GM19467 (cell line): Measurements from ENCODE around the gene TMEM184C.

Experiments
- ATAC-seq: cut with Tn5 transposase; IDR thresholded peaks from one replicate; pipeline ENCODE4 v1.9.1; 2021; ENCODE audit warnings: mild to moderate bottlenecking, moderate library complexity; ENCODE audit not compliant: unreplicated experiment

The TMEM184C gene

GRCh38 chr4:147617173-147617840 is at the start of gene TMEM184C:
Gene TMEM184C (plus strand): TSS chr4:147617397. CDS start chr4:147617957, 560 bp downstream.
- ATAC-seq, result peak; percentile 100

- ATAC-seq, result no peak
These were observed 46.6 kb upstream of the TMEM184C start for GRCh38 chr4:147570616-147571015.

- no peak for ATAC-seq
These were observed 46.0 kb upstream of the TMEM184C start for GRCh38 chr4:147571036-147571770.

GRCh38 chr4:147576084-147576483 is 41.1 kb upstream of the TMEM184C start:
- no peak for ATAC-seq

- ATAC-seq, result no peak
These were observed 39.1 kb upstream of the TMEM184C start for GRCh38 chr4:147578051-147578476.

- no peak for ATAC-seq
These were observed 38.6 kb upstream of the TMEM184C start for GRCh38 chr4:147578593-147578992.

GRCh38 chr4:147580396-147580795 is 36.8 kb upstream of the TMEM184C start:
- no peak for ATAC-seq

GRCh38 chr4:147581606-147582350 is 35.4 kb upstream of the TMEM184C start:
- ATAC-seq, result no peak

GRCh38 chr4:147582386-147583060 is 34.7 kb upstream of the TMEM184C start:
- ATAC-seq, result no peak

GRCh38 chr4:147583876-147584275 is 33.3 kb upstream of the TMEM184C start:
- no peak for ATAC-seq

GRCh38 chr4:147586032-147586431 is 31.2 kb upstream of the TMEM184C start:
- no peak for ATAC-seq

- peak; percentile 47 for ATAC-seq
These were observed 30.6 kb upstream of the TMEM184C start for GRCh38 chr4:147586637-147587036.

- no peak for ATAC-seq
These were observed 30.2 kb upstream of the TMEM184C start for GRCh38 chr4:147587041-147587440.

- ATAC-seq, result no peak
These were observed 27.6 kb upstream of the TMEM184C start for GRCh38 chr4:147589586-147589985.

- no peak for ATAC-seq
These were observed 26.8 kb upstream of the TMEM184C start for GRCh38 chr4:147590249-147590920.

GRCh38 chr4:147591106-147591505 is 26.1 kb upstream of the TMEM184C start:
- no peak for ATAC-seq

- no peak for ATAC-seq
These were observed 23.1 kb upstream of the TMEM184C start for GRCh38 chr4:147594107-147594506.

- ATAC-seq, result no peak
These were observed 22.6 kb upstream of the TMEM184C start for GRCh38 chr4:147594578-147594977.

GRCh38 chr4:147596377-147596776 is 20.8 kb upstream of the TMEM184C start:
- ATAC-seq, result no peak

- ATAC-seq, result no peak
These were observed 20.2 kb upstream of the TMEM184C start for GRCh38 chr4:147596981-147597380.

- no peak for ATAC-seq
These were observed 19.6 kb upstream of the TMEM184C start for GRCh38 chr4:147597561-147597960.
